ENCODE measurements around the gene GDF2.

The GDF2 gene

DNA sequence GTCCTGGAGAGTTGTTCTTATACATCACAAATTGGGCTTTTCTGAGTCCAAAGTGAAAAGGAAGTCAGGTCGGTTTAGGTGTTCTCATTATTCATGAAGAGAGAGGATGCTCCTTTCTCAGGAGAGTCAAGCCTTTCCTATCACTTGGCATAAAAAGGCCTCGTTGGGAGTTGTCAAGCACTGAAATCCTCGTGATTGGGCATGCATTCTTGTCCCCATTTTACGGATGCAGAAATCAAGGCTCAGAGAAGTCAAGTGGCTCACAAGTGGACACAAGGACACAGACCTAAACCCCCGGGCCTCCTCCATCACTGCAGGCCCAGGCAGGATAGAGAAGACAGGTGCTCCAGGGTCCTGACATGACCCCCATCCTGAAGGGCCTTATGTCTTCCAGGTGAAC lies 34.5 kb downstream of the GDF2 start:
- no peak for DNase-seq

DNA sequence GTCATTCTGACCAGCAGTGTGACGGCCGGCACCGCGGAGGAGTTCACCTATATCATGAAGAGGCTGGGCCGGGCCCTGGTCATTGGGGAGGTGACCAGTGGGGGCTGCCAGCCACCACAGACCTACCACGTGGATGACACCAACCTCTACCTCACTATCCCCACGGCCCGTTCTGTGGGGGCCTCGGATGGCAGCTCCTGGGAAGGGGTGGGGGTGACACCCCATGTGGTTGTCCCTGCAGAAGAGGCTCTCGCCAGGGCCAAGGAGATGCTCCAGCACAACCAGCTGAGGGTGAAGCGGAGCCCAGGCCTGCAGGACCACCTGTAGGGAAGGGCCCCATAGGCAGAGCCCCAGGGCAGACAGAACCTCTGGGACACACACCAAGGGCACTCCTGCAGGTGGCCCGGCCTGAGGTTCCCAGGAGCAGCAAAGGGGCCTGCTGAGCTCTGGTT lies 34.9 kb downstream of the GDF2 start:
- DNase-seq: no peak

DNA sequence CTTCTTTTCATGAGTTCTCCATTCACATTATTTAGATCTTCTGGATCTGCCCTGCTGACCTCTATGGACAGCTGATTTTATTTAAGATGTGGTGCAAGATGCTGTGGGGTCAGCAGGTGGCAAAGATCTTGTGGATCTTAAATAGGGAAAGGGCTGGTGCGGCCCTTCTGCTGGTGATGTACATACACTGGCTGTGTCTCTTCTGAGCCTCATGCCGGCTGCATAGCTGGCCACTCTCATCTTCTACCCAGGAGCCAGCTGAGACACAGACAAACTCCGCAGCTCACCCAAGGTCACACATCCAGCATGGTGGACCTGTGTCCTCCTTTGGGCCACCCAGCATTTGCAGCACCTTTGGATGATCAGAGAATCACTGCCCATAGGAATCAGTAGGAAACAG lies 35.7 kb downstream of the GDF2 start:
- no peak for DNase-seq

DNA sequence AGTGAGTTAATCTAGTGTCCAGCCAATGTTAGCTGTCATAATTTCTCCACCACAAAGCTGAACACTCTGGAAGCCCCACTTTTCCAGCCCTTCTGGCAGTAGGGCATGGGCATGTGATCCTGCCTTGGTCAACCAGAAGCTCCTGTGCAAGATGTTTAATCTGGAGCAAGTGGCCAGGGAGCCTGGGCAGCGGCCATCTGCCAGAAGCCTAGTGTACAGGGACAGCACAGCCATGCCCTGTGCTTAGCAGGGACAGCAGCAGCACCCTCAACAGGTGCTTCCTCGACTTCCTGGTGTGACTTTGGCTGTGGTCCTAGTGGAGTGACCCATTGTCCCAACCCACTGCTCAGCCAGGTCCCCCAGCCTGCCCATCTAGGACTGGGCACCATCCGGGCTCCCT lies 36.2 kb downstream of the GDF2 start:
- no peak for DNase-seq

DNA sequence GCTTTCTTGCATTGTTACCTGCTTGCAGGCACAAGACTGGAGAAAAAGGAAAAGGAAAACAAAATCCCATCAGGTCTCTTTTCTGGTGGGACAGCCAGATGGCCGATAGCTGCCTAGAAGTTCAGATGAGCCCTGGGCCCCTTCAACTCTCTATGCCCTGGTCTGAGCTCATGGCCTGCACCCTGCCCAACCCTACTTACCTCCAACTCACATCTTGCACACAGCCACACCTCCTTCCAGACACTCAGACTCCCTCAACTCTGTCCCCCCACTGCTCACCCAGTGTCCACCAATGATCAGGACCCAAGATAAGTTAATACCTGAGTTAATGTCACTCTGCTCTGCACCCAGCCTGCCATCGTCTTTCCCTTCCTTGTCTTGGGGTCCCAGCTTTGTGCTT lies 36.8 kb downstream of the GDF2 start:
- no peak for DNase-seq

DNA sequence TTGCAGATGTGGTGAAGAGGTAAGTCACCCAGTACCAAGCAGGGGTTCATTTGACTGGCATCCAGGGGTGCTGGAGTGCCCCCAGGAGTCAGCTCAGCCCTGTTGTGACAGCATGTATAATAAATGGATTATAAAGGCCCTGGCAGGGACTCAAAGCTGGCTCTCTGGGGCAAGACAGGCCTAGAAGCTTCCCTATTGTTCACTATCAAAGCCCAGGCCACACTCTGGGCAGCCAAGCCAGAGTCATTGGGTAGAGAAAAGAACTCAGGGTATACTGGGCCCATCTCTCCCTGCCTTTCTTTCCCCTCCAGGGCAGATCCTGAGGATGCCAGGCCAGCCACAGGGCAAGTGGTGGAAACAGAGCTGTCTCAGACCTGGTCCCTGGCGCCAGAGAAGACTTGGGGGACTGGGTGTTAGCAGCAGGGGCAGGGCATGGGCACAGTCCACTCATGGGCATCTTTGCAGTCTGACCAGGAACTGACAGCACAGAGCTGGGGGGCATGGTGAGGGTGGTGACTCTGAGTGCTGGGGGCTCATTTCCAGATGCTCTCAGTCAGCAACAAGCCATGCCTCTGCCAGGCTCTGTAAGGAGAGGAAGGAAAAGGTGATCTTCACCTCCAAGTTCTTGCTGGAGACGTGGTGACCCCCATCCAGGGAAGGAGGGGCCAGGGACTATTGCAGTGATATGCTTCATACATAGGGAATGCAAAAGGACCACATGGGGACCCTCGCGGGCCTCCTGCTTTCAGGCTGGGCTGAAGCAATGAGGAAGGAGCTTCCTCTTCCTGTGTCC lies 37.6 kb downstream of the GDF2 start:
- DNase-seq: no peak

DNA sequence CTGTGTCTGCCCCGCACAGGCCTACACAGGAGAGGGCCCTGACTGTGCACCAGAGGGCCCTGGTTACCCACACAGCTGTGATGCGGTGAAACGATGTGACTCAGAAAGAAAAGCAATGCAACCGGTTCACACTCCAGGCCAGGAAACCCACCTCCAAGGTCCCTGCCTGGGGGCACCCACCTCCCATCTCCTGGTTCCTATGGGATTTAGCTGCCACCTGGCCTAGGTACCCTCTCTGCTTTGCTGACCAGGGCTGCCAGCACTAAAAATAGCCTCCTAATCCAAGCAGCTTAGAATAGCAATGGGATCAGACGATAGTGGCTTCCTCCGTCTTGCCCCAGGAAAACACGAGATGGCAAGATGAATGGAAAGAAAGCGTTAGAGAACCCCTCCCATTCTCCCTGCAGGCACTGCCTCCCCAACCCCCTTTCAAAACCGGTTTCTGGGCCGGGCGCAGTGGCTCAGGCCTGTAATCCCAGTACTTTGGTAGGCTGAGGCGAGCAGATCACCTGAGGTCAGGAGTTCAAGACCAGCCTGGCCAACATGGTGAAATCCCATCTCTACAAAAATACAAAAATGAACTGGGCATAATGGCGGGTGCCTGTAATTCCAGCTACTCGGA lies 38.3 kb downstream of the GDF2 start:
- DNase-seq: no peak

DNA sequence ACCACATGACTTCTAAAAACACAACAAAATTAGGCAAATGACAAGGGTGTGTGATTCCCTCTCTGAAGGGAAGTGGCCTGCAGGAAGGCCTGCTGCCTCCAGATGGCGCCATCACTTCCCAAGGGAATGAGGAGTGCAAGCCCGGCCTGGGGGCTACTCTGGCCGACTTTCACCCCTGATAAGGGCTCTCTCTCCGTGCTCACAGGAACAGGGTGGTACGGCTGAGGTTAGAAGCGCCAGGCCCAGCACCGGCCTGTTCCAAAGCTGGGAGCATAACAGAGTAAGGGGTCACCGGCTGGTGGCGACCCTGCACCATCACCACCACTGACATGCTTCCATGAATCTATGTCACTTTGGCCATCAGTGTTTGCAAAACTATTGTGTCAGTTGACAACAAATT lies 39.0 kb downstream of the GDF2 start:
- peak in 1 of 2 donors; percentile 15 for DNase-seq

DNA sequence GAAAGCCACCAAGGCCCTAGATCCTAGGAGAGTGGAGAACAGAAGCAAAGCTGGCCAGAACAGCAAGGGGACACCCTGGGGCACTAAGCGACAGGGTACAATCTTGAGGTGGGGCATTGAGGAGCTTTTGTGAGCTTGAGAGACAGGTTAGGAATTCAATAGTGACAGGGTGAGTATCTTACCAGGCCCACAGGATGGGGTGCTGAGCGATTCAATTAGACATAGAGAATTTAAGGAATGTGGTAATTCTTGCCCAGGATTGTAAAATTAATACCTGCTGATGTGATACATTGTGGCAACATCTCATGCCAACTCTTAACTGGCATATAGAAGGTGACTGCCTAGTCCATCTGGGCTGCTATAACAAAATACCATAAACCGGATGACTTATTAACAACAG lies 39.9 kb downstream of the GDF2 start:
- no peak for DNase-seq

DNA sequence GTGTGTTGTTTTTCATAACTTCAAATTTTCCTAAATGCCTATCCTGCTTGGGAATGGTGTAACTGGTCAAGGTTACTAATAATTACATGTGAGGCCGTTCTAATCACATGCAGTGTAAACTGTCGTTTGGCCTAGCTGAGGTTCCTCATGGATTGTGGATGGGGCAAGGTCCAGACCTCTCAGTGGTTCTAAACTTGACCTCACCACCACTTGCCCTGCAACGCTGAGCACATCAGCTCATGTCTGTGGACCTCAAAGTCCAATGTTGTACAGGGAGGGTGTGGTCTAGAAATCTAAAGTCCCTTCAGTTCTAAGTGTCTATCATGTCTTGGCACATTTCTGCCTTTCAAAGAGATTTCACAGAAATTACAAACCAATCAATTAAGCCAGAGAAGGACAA lies 41.5 kb downstream of the GDF2 start:
- no peak for DNase-seq

DNA sequence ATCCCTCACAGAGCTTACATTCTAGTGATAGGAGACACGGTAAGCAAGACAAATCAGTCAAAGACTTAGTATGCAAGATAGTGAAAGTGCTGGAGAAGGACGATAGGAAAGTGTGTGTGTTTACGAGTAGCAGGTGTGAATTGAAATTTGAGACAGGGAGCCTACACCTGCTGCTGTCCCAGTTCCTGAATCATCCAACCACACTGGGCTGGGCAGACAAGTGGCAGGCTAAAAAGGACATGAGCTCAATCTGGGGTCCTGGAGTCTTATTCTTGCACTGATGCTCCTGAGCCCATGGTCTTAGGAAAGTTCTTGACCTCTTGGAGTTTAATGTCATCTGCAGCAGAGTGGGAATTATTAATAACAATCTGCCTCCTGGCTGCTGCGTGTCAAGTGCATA lies 42.1 kb downstream of the GDF2 start:
- DNase-seq: no peak

DNA sequence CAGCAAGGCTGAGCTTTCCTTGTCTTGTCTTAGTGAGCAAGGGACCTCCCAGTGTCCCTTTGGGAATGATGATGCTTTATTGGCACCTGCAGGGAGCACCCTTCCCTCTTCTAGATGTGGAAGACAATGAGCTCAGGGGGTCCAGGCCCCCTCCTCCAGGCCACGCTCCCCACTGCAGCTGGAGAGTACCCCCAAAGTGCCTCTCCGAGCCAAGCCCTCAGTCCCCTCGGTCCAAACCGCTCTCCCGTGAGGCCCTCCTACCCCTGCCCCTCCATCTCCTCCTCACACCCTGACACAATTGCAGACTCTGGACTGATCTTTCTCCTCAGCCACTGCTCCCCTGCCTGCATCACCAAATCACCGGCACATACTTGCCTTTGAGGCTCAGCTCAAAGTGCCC lies 42.7 kb downstream of the GDF2 start:
- DNase-seq: no peak

DNA sequence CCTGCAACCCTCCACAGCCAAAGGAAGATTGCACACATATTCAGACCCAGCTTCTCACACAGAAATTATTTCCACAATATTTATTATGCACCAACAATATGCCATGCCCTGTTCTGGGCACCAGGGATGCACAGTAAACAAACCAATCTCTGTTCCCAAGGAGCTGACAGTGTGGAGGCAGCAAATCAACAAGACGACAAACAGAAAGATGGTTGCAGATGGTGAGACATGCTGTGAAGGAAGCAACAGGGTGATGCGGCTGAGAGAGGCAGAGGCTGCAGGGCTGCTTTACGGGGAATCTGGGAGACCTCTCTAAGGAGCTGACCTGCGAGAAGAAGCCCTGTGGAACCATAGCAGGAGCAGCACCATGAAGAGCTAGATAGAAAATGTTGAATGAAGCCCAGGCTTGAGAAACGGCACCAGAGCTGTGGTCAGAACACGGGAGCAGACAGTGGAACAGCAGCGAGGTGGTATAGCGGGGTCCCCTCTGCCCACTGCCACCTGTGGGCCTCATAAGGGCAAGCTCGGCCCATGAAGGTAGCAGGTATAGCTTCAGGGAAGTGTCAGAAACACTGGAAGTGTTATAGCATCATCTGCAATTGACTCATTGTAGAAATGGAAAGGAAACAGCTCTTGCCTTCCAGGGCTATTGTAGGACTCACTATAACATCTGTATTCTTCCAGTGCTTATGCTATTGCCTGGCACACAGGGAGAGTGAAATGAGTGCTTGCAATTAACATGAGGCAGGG lies 43.4 kb downstream of the GDF2 start:
- no peak for DNase-seq

DNA sequence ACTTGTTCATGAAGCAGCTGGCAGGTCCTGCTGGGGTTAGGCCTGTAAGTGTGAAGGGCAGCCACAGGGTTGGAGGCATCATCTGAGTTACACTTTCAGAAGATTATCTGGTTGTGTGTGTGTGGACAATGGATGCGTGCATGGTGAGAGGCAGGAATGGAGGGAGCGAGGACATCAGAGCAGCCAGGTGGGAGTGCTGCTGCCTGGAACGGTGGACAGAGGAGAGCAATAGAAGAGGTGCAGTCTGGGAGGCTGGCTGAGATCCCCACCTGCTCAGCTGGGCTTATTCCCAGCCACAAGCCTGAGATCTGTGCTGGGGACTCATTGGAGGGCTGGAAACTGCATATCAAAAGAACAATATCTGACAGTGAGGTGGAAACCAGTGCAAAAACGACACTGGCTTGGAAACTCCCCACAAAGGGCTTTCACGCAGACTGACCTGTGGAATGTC lies 44.0 kb downstream of the GDF2 start:
- DNase-seq: no peak

DNA sequence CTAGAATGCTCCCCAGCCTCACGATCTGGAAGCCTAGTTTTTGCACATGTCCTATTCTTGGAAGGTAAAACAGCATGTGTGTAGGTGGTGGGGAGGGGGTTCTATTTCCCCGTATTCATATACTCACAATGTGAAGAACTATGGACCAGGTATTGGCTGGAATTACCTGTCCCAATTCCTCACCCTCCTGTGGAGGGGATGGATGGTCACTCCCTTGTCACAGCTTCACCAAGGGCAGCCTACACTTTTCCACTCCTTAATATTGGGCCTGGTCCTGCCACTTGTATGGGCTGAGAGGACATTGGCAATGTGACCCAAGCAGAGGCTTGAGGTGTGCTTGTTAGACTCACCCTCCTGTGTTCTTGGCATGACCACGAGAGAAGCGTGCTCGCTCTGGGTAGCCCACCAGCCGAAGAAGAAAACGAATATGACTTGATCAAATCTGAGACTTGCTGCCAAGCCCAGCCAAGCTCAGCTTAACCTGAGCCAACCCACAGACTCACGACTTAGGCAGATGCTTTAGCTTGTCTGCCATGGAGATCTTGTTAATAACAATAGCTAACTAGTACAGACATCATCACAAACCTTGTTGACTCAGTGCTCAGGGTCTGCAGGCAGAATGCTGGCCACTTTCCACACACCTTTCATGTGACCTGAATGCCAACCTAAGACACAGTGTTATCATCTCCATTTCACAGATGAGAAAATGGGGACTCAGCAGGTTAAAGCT lies 44.6 kb downstream of the GDF2 start:
- DNase-seq: no peak

DNA sequence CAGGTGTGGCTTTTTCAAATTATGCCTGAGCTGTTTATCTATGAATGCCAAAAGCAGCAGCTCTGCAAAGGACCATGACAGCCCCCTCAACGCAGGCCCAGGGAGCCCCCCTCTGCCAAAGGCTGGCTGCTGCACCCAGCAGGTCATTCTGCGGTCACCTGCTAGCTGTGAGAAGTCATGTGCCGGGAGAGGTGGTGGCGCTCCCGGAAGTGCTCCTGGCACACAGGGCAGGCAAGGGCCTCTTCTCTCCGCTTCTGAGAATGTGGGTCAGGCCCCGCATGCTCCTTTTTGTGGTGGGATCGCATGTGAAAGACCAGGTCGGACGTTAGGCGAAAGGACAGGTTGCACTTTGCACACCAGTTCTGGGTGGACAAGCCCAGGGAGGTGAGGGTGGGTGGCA lies 45.4 kb downstream of the GDF2 start:
- no peak for DNase-seq

DNA sequence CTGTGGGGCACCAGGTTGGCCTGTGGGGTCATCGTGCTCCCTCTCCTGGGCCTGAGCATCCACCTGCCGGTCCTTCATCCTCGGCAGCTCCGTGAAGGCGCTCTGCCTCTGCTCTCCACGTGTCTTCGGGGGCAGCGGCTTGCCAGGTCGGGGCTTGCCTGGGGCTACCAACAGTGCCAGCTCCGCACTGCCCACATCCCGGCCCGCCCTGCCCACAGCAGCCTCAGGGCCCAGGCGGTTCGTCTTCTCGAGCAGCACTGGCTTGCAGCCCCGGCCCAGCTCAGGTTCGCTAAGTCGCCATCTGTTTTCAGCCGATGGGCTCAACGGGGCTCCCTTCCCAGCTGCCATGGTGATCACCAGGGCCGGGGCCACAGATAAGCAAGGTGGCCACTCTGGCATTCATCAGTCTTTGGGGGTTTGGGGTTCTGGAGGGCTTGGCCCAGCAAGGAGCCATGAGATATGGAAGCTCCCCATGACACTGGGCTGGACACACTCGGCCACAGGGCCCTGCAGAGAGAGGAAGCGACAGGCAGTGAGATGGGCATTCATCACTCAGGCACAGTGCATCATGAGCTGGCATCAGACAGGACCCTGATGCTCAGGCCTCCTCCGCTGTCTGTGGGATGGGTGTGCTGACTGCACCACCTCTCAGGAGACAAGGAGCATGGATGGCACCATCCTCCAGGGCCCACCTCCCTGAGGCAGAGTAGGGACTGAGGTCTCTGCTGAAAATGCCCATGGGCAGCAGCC lies 46.4 kb downstream of the GDF2 start:
- no peak for DNase-seq

DNA sequence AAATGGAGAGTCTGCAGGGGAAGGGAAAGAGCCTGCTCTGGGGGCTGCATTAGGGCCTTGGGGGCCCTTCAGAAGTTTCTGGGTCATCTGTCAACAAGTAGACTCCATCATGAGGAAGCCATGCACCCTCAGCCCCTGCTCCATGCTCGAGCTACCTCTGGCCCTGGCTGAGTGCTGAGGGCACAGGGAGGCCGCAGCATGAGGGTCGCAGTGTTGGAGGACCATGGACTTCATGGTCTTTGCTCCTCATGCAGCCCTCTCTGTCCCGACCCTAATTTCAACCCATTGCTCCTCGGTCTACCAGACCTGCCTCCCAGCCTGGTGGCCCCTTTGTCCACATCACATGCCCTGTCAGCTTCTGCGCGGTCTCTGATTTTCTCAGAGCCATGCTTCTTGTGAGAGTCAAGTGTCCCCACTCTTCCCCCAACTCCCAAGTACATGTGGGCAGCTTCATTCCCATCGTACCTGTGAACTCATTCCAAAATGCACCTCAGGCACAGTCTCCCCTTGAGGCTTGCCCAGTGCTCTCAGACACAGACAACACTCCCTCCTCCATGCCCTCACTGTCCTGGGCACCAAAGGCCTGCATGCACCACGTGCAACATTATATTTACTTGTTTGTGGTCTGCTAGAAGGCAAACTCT lies 47.1 kb downstream of the GDF2 start:
- DNase-seq: no peak

DNA sequence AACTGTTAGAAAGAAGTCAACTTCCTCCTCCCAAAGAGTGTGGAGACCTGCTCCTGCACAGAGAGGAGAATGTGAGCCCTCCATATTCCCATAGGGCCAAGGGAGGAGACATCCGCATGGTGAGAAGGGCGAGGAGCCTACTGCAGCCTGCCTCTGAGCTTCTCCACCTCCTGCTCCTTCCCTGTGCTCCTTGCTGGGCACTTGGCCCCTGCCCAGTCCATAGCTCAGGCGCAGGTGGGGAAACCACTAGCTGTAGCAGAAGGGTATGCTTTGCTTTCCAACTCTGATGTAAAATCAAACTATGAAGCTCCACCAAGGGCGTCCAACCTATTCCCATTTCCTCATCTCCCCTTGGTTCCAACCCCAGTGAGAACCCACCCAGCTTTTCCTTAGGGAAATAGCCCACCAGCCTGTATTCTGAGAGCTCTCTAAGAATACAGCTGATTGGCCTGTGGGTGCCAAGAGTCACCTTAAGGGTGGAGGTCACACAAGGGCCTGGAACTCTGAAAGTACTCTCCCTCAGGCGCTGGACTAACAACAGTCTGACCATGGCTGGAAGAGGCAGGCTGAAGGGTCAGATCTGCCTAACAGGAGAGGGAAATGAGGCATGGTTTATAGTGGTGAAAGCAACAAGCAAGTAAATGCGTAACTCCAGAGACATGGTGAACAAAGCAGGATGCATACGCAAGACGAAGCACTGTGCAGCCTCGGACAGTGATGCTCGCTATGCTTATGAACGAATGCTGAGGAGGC lies 47.9 kb downstream of the GDF2 start:
- no peak for DNase-seq

DNA sequence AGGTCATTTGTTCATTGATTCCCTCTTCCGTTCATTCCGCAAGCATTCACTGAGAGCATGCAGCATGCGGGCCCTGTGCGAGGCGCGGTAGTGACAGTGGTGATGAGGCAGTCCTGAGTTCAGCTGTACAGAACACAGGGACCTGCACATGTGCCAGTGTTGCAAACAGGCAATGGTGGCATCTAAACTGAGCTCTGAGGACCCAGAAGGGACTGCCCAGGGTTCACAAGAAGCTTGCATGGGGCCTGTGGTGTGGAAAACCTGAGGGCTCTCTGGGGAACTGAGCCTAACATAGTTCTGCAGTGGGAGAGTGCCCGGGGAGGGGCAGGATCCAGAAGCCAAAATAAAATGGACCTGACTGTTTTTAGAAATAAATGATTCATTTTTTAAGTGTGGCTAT lies 48.6 kb downstream of the GDF2 start:
- no peak for DNase-seq
